Measurements from ENCODE around the gene CPA5. TPM values are rescaled to one million over a fixed set of nuclear protein-coding genes. Genes with fewer than 3 reads are reported as not detected.

CPA5 gene
- total and polyA plus RNA-seq, 2 of the 8 experiments (the other 6 are each of a cell fraction or from before 2014, with no cell fraction given), result 0.12 TPM; not detected in 1

- TF ChIP-seq CTCF (IDR thresholded peaks at IDR 0.05; ENCODE audit: control extremely low read depth in 1 of 3, insufficient read depth in 1 of 3, low read depth in 1 of 3, low read length in 3 of 3) (no peak), POLR2A (IDR thresholded peaks at IDR 0.05; ENCODE audit: control extremely low read depth in 1 of 2, low read depth in 2 of 2, low read length in 2 of 2) (no peak), E2F6 (IDR thresholded peaks at IDR 0.05) (no peak), KDM5A (IDR thresholded peaks at IDR 0.05; ENCODE audit: low read length) (no peak), SIRT6 (IDR thresholded peaks at IDR 0.05; ENCODE audit: low read length) (no peak), SIN3A (conservative IDR thresholded peaks at IDR 0.05 in 1 of 2, IDR thresholded peaks at IDR 0.05 in 1 of 2; ENCODE audit: low read depth in 1 of 2, low read length in 2 of 2) (no peak), CTBP2 (IDR thresholded peaks at IDR 0.05; ENCODE audit: borderline replicate concordance, insufficient read depth, insufficient read length, low read length) (no peak), CBX8 (IDR thresholded peaks at IDR 0.05; ENCODE audit: borderline replicate concordance, low read depth, low read length) (no peak)
Observed at GRCh38 chr7:130346177-130346905, 1.7 kb downstream of the CPA5 start (continued).

Data from H1 (cell line).